Lower leg skin (tissue), 3 donors: ENCODE data around the gene TOGARAM2.

ENCODE experiments used
- POLR2A ChIP-seq, 2 donors: fragments of 450-650 bp; IDR thresholded peaks; one replicate each; pipeline ENCODE4 v1.6.1; 2016 to 2017; ENCODE audit warnings: antibody characterized with exemption in 2 of 2, mild to moderate bottlenecking in 1 of 2, moderate library complexity in 1 of 2
- TF ChIP-seq, protein P1 (sequence below), 3 donors: fragments of 450-650 bp; IDR thresholded peaks; one replicate each; pipeline ENCODE4 v1.5.1; 2016; ENCODE audit warnings: antibody characterized with exemption in 3 of 3, mild to moderate bottlenecking in 3 of 3, moderate library complexity in 2 of 3

DNA sequence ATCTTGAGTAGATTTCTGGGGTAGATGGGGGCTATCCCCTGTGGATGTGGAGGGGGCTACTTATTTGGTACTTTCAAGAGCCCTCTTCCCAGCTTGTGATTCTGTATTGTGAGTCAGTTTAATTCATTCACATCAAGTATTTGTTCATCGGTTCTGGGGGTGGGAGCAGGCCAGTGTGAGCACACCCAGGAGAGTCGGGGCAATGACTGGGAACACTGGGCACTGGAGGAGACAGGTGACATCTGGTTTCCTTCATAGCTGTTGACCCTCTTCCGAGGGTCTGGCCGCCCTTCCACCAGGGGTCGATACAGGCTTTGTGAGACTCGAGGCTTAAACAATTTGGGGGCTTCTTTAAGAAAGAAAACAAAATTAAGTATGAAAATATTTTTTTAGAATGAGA lies 2.5 kb upstream of the TOGARAM2 start:
- TF ChIP-seq, protein P1, sequence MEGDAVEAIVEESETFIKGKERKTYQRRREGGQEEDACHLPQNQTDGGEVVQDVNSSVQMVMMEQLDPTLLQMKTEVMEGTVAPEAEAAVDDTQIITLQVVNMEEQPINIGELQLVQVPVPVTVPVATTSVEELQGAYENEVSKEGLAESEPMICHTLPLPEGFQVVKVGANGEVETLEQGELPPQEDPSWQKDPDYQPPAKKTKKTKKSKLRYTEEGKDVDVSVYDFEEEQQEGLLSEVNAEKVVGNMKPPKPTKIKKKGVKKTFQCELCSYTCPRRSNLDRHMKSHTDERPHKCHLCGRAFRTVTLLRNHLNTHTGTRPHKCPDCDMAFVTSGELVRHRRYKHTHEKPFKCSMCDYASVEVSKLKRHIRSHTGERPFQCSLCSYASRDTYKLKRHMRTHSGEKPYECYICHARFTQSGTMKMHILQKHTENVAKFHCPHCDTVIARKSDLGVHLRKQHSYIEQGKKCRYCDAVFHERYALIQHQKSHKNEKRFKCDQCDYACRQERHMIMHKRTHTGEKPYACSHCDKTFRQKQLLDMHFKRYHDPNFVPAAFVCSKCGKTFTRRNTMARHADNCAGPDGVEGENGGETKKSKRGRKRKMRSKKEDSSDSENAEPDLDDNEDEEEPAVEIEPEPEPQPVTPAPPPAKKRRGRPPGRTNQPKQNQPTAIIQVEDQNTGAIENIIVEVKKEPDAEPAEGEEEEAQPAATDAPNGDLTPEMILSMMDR (IDR thresholded peaks at IDR 0.05), result no peak
- no peak for TF ChIP-seq POLR2A (IDR thresholded peaks at IDR 0.05)
